PC-9 (cell line): ENCODE measurements around the gene GMDS. TPM values are rescaled to one million over a fixed set of nuclear protein-coding genes. Genes with fewer than 3 reads are reported as not detected.

ENCODE experiments used
- BruUV-seq: library from RNA; stranded (reverse); fragments of 400-500 nt; replicated peaks from 2 replicates; lab custom pipeline; 2021; lab: Mats Ljungman, UMichigan
- CTCF ChIA-PET: fragments of 300-600 bp; sonication (Branson Sonifier 250); formaldehyde crosslinking; loops from one replicate; lab custom pipeline; 2022; ENCODE audit warnings: antibody characterized with exemption; lab: Charles Lee
- POLR2A ChIA-PET: fragments of 300-600 bp; sonication (Branson Sonifier 250); formaldehyde crosslinking; loops from one replicate; lab custom pipeline; 2022; ENCODE audit warnings: antibody characterized with exemption; ENCODE audit not compliant: unreplicated experiment; lab: Charles Lee
- DNase-seq, 2 experiments: peaks; one replicate each; pipeline versions ENCODE4 v3.0.0 to v3.0.0-alpha.2; 2015 to 2022; ENCODE audit warnings: mixed read lengths in 1 of 2
- H2AFZ ChIP-seq: fragments of 200-600 bp; sonication (generic); 2 replicates; pipeline ENCODE4 v1.8.1; 2017; ENCODE audit warnings: antibody characterized with exemption
- H3F3A ChIP-seq: fragments of 200-600 bp; sonication (generic); 2 replicates; pipeline ENCODE4 v1.8.1; 2017; ENCODE audit warnings: antibody characterized with exemption, mild to moderate bottlenecking, low read depth; ENCODE audit not compliant: insufficient read depth
- H3K27ac ChIP-seq: fragments of 200-600 bp; sonication (generic); 2 replicates; pipeline ENCODE4 v1.6.1; 2016; ENCODE audit warnings: mixed run types
- H3K27me3 ChIP-seq: fragments of 200-600 bp; sonication (generic); 2 replicates; pipeline ENCODE4 v1.6.1; 2016; ENCODE audit warnings: low read depth, mixed run types; ENCODE audit not compliant: insufficient read depth
- H3K36me3 ChIP-seq: fragments of 200-600 bp; sonication (generic); 2 replicates; pipeline ENCODE4 v1.6.1; 2016; ENCODE audit warnings: low read depth, mixed run types
- H3K4me1 ChIP-seq: fragments of 200-600 bp; sonication (generic); replicated peaks from 2 replicates; pipeline ENCODE4 v1.6.1; 2016; ENCODE audit warnings: mixed run types; ENCODE audit not compliant: insufficient read depth
- H3K4me2 ChIP-seq: fragments of 200-600 bp; sonication (generic); 2 replicates; pipeline ENCODE4 v1.6.1; 2017; ENCODE audit warnings: mixed run types
- H3K4me3 ChIP-seq: fragments of 200-600 bp; sonication (generic); 2 replicates; pipeline ENCODE4 v1.6.1; 2016; ENCODE audit warnings: mixed run types
- H3K79me2 ChIP-seq: fragments of 200-600 bp; sonication (generic); 2 replicates; pipeline ENCODE4 v1.6.1; 2017; ENCODE audit warnings: low read depth, mixed run types
- H3K9me2 ChIP-seq: fragments of 200-600 bp; sonication (generic); 2 replicates; pipeline ENCODE4 v1.8.1; 2017; ENCODE audit warnings: mild to moderate bottlenecking; ENCODE audit not compliant: insufficient read depth
- H3K9me3 ChIP-seq: fragments of 200-600 bp; sonication (generic); 2 replicates; pipeline ENCODE4 v1.8.1; 2016; ENCODE audit warnings: low read depth; ENCODE audit not compliant: insufficient read depth
- H4K20me1 ChIP-seq: fragments of 200-600 bp; sonication (generic); 2 replicates; pipeline ENCODE4 v1.8.1; 2017; ENCODE audit not compliant: insufficient read depth
- EZH2 ChIP-seq: fragments of 200-600 bp; sonication (generic); IDR thresholded peaks from 2 replicates; pipeline ENCODE4 v1.8.0; 2017; ENCODE audit warnings: antibody characterized with exemption, low read depth
- intact Hi-C: fragments of 100-400 bp; cut with micrococcal nuclease; formaldehyde crosslinking; loops from one replicate; pipeline ENCODE4 v1.10.0; 2022; ENCODE audit not compliant: unreplicated experiment
- total RNA-seq: library from RNA; stranded (reverse); gene quantifications from 2 replicates; pipeline ENCODE4 v1.2.3, GENCODE V29; 2021
- TF ChIP-seq, protein P1 (sequence below): fragments of 200-600 bp; sonication (generic); conservative IDR thresholded peaks from 2 replicates; pipeline ENCODE4 v1.6.1; 2017; ENCODE audit warnings: mixed run types, antibody characterized with exemption, mild to moderate bottlenecking, moderate library complexity

Gene GMDS
- total RNA-seq, 1 experiment from 2014 or later: 30.1 TPM

DNA sequence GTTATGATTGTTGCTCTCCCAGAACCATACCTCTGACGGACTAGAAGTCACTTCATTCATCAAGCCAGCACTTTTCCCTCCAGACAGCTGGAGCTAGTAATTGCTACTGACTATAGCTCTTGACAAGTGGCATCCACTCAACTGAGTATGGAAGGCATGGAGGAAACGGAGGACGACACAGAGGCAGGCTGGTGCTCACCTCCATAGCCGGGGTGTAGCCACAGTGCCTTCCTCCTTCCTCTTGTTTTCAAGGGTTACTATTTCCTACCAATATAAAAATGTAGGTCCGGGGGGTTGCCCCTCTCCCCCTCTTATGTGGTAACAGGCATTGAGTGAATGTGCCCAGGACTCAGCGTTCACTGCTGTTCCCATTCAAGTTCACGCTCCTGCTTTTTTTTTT lies 659.1 kb downstream of the GMDS start:
- no peaks in the 10 kb centered on the region for H3K36me3 ChIP-seq
- no peaks in the 10 kb centered on the region for H3K9me3 ChIP-seq
- DNase-seq: no peak
- TF ChIP-seq, protein P1, sequence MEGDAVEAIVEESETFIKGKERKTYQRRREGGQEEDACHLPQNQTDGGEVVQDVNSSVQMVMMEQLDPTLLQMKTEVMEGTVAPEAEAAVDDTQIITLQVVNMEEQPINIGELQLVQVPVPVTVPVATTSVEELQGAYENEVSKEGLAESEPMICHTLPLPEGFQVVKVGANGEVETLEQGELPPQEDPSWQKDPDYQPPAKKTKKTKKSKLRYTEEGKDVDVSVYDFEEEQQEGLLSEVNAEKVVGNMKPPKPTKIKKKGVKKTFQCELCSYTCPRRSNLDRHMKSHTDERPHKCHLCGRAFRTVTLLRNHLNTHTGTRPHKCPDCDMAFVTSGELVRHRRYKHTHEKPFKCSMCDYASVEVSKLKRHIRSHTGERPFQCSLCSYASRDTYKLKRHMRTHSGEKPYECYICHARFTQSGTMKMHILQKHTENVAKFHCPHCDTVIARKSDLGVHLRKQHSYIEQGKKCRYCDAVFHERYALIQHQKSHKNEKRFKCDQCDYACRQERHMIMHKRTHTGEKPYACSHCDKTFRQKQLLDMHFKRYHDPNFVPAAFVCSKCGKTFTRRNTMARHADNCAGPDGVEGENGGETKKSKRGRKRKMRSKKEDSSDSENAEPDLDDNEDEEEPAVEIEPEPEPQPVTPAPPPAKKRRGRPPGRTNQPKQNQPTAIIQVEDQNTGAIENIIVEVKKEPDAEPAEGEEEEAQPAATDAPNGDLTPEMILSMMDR: no peak
- no peak for TF ChIP-seq EZH2
- H2AFZ ChIP-seq: no peak overlapping the region
- no TSS peak for BruUV-seq
- H3K27ac ChIP-seq: no peak overlapping the region
- H3K27me3 ChIP-seq: no peaks in the 10 kb centered on the region
- H3F3A ChIP-seq: no peaks in the 10 kb centered on the region
- intact Hi-C loops: no loop called here
- ChIA-PET CTCF (no interaction called here), POLR2A (no interaction called here)
- no peaks in the 10 kb centered on the region for H3K79me2 ChIP-seq
- no peaks in the 10 kb centered on the region for H3K4me1 ChIP-seq
- H3K4me3 ChIP-seq: no peak overlapping the region
- no peaks in the 10 kb centered on the region for H4K20me1 ChIP-seq
- H3K4me2 ChIP-seq: no peak overlapping the region
- no peaks in the 10 kb centered on the region for H3K9me2 ChIP-seq

DNA sequence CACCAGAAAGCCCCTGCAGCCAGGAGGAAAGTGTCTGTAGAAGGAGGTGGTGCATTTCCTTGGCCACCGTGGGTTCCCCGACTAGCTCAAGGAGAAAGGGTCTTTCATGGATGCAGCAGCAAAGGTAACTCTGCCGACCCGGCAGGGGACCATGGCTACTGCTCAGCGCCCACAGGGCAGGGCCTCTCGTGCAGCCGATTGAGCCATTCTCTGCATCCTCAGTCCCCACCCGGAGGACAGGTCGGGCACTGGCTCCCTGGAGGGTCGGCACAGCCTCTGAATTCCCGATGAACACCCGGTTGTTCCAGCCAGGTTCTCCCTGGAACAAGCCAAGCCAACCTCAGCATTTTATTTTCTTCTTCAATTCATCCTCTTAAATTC lies 659.7 kb downstream of the GMDS start:
- BruUV-seq: no TSS peak
- TF ChIP-seq, protein P1: no peak
- no peak for TF ChIP-seq EZH2
- no peak for DNase-seq
- Histone ChIP-seq H2AFZ (no peak overlapping the region), H3K79me2 (no peaks in the 10 kb centered on the region), H3K4me2 (no peak overlapping the region), H3K4me3 (no peak overlapping the region), H3K36me3 (no peaks in the 10 kb centered on the region), H3K9me2 (no peaks in the 10 kb centered on the region), H3K27me3 (no peaks in the 10 kb centered on the region), H3K9me3 (no peaks in the 10 kb centered on the region), H3K4me1 (no peaks in the 10 kb centered on the region), H3F3A (no peaks in the 10 kb centered on the region), H4K20me1 (no peaks in the 10 kb centered on the region), H3K27ac (no peak overlapping the region)
- ChIA-PET POLR2A (no interaction called here), CTCF (no interaction called here)
- intact Hi-C loops: no loop called here

DNA sequence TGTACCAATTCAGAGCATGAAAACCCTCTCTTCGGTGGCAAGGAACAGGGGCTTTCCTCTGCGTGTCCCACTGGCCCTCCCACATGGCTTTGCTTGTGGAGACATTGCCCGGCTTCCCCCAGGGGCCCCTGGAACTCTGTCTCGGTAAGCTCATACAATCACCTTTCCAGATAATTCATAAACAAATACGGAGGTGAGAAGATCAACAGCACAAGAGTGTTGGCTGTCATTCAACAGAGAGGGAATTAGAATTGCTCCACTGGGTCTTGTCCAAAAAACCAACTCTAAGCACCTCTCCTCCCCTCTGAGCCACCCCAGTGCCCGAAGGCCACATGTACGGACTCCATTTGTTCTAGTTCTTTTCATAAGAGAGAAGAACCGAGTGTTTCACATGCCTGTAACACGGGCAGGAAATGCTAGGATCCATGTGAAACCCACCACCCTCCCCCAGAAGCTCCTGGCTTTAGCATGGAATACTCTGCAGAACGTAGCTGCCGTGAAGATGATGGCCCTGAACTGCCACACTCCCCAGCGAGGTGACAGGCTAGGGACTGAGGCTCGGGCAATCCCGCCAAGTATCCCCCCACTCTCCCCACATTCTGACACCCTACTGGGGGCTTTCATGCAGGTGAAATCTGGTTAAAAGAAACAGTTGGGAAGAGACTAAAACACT lies 660.3 kb downstream of the GMDS start:
- intact Hi-C loops: no loop called here
- no peaks in the 10 kb centered on the region for H3K36me3 ChIP-seq
- ChIA-PET CTCF (no interaction called here), POLR2A (interaction anchor here (0.7 kb wide), 1 partner anchor 173 kb away, joined by 4 read pairs; no protein-coding TSS in a partner anchor)
- H3K79me2 ChIP-seq: no peaks in the 10 kb centered on the region
- no peak overlapping the region for H2AFZ ChIP-seq
- no peaks in the 10 kb centered on the region for H3K27me3 ChIP-seq
- no peak for DNase-seq
- no peaks in the 10 kb centered on the region for H3K9me3 ChIP-seq
- no peak overlapping the region for H3K4me2 ChIP-seq
- no peaks in the 10 kb centered on the region for H3K4me1 ChIP-seq
- H3F3A ChIP-seq: no peaks in the 10 kb centered on the region
- H3K4me3 ChIP-seq: no peak overlapping the region
- no peaks in the 10 kb centered on the region for H4K20me1 ChIP-seq
- H3K9me2 ChIP-seq: no peaks in the 10 kb centered on the region
- H3K27ac ChIP-seq: no peak overlapping the region
- TF ChIP-seq, protein P1: no peak
- TF ChIP-seq EZH2: no peak
- no TSS peak for BruUV-seq
